Measurements from ENCODE around the gene MEOX2. TPM values are rescaled to one million over a fixed set of nuclear protein-coding genes. Genes with fewer than 3 reads are reported as not detected.

The MEOX2 gene
- total RNA-seq, 2 experiments from 2014 or later, result not detected

DNA sequence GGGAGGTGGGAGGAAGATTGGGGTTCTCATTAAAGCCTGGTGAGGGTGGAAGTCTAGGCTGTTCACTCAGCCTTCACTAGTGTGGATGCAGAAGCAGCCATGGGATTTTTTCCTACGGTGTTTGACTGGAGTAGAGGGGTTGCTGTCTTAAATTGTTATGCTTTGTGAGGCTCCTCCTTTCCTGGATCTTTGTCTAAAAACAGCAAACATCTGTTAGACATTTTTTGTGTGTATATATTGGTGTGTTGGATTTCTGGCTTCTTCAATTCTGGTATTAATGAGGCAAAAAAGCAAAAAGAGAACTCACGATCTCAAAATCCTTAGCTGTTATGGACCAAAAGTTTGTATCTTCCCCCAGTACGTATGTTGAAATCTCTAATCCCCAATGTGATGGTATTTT is 28.2 kb downstream of the MEOX2 start:
- Mint-ChIP-seq H3K4me1 (no peaks in the 10 kb centered on the region), H3K9me3 (peaks cover 10% of the 10 kb centered on the region), H3K4me3 (no peak overlapping the region), H3K27me3 (no peaks in the 10 kb centered on the region), H3K27ac (no peak overlapping the region), H3K36me3 (no peaks in the 10 kb centered on the region)
- no peak for DNase-seq

DNA sequence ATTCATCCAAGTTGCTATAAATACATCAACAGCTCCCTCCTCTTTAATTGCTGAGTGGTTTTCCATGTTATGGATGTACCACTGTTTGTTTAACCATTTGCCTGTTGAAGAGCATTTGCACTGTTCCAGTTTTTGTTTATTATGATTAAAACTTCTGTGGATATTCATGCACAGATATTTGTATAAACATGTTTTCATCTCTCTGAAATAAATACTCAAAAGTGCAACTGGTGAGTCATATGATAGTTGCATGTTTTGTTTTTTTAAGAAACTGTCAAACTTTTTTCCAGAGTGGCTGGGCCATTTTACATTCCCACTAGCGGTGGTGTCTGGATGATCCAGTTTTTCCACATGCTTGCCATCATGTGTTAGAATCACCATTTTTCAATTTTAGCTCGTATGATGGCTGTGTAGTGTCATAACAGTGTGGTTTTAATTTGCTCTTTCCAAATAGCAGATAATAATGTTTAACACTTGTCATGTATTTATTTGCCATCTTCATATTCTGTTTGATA is 33.6 kb downstream of the MEOX2 start:
- H3K27ac Mint-ChIP-seq, result no peak overlapping the region
- no peaks in the 10 kb centered on the region for H3K36me3 Mint-ChIP-seq
- no peak overlapping the region for H3K4me3 Mint-ChIP-seq
- H3K4me1 Mint-ChIP-seq, result no peaks in the 10 kb centered on the region
- peaks cover 9% of the 10 kb centered on the region for H3K9me3 Mint-ChIP-seq
- DNase-seq, result no peak
- no peaks in the 10 kb centered on the region for H3K27me3 Mint-ChIP-seq

- no peak for DNase-seq
- Mint-ChIP-seq H3K4me3 (no peak overlapping the region), H3K9me3 (peaks cover 4% of the 10 kb centered on the region), H3K27ac (no peak overlapping the region), H3K36me3 (no peaks in the 10 kb centered on the region), H3K27me3 (no peaks in the 10 kb centered on the region), H3K4me1 (no peaks in the 10 kb centered on the region)
Observed at GRCh38 chr7:15651693-15652092, 34.8 kb downstream of the MEOX2 start.

GRCh38 chr7:15650787-15651186 is 35.7 kb downstream of the MEOX2 start:
- DNase-seq, result no peak
- no peaks in the 10 kb centered on the region for H3K4me1 Mint-ChIP-seq
- H3K36me3 Mint-ChIP-seq, result no peaks in the 10 kb centered on the region
- no peaks in the 10 kb centered on the region for H3K27me3 Mint-ChIP-seq
- no peak overlapping the region for H3K27ac Mint-ChIP-seq
- no peak overlapping the region for H3K4me3 Mint-ChIP-seq
- H3K9me3 Mint-ChIP-seq, result peaks cover 2% of the 10 kb centered on the region

GRCh38 chr7:15648461-15648961 is 38.0 kb downstream of the MEOX2 start:
- no peaks in the 10 kb centered on the region for H3K27me3 Mint-ChIP-seq
- no peak for DNase-seq
- H3K4me3 Mint-ChIP-seq, result no peak overlapping the region
- H3K4me1 Mint-ChIP-seq, result no peaks in the 10 kb centered on the region
- H3K9me3 Mint-ChIP-seq, result peaks cover 2% of the 10 kb centered on the region
- H3K36me3 Mint-ChIP-seq, result no peaks in the 10 kb centered on the region
- H3K27ac Mint-ChIP-seq, result no peak overlapping the region

DNA sequence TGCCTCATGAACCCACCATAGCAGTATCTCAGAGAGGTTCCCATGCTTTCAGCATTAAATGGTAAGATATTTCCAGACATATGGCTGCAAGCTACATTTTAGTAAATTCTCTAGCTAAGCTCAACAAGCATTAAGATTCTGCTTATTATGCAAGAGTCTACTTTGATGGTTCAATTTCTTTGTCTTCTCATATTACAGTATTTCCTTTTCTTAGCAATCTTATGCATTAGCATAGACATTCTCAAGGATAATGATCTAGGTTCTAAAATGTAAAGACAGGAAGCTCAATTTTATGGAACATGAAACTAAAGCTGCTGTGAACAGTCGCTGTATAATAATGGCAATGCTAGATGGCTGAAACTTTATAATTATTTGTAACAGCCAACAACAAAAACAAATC is 39.2 kb downstream of the MEOX2 start:
- Mint-ChIP-seq H3K4me1 (no peaks in the 10 kb centered on the region), H3K36me3 (no peaks in the 10 kb centered on the region), H3K9me3 (peaks cover 2% of the 10 kb centered on the region), H3K27ac (no peak overlapping the region), H3K27me3 (no peaks in the 10 kb centered on the region), H3K4me3 (no peak overlapping the region)
- DNase-seq, result no peak

DNA sequence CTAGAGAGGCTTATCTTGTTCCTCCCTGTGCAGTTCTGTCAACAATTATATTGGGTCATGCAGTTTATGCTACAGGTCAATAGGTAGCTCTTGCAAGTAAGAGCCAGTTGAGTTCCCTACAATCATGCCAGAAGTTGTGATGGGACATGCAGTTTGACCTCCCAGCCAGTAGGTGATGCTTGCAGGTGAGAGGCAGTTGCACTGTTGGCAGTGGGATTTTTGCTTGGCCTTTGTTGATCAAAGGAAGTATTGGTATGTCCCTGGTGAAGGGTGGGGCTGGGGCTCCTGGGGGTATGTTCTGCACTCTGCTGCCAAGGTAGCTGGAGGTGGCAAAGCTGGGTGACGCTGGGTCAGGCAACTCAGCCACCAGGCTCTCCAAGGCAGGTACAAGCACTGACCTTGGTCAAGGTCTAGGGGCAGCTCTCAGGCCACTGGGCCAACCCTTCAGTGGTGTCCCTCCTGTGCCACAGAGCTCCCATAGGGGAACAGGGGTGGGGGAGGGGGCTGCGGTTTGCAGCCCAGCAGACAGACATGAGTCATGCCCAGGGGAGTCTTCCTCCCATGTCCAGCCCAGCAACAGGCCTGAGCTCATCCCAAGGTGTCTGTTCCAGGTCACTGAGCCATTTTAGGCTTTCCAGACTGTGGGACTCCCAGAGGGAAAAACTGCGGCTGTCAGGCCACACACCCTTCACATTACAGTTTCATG is 43.3 kb downstream of the MEOX2 start:
- no peak for DNase-seq
- no peaks in the 10 kb centered on the region for H3K4me1 Mint-ChIP-seq
- no peaks in the 10 kb centered on the region for H3K36me3 Mint-ChIP-seq
- no peak overlapping the region for H3K4me3 Mint-ChIP-seq
- peaks cover 5% of the 10 kb centered on the region for H3K9me3 Mint-ChIP-seq
- no peaks in the 10 kb centered on the region for H3K27me3 Mint-ChIP-seq
- H3K27ac Mint-ChIP-seq, result no peak overlapping the region

DNA sequence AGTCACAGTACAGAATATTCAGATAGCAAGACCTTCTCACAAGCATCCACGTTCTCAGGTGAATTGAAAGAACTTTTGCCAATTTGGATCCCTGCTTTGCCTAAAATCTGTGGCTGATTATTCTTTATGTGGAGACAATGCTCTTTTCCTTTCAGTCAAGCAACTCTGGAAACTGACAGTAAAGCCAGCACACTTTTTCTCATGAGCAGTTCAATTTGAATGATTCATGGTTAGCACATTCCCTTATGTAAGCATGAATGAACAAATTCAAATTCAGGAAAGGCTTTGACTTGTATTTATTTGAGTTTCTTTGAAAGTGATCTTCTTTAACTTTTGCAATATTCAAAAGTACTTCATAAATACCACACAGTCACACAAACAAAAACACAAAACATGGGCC is 57.6 kb downstream of the MEOX2 start:
- Mint-ChIP-seq H3K27ac (no peak overlapping the region), H3K27me3 (no peaks in the 10 kb centered on the region), H3K9me3 (no peaks in the 10 kb centered on the region), H3K36me3 (no peaks in the 10 kb centered on the region), H3K4me1 (no peaks in the 10 kb centered on the region), H3K4me3 (no peak overlapping the region)
- no peak for DNase-seq

GRCh38 chr7:15626041-15626440 is 60.4 kb downstream of the MEOX2 start:
- no peaks in the 10 kb centered on the region for H3K9me3 Mint-ChIP-seq

DNA sequence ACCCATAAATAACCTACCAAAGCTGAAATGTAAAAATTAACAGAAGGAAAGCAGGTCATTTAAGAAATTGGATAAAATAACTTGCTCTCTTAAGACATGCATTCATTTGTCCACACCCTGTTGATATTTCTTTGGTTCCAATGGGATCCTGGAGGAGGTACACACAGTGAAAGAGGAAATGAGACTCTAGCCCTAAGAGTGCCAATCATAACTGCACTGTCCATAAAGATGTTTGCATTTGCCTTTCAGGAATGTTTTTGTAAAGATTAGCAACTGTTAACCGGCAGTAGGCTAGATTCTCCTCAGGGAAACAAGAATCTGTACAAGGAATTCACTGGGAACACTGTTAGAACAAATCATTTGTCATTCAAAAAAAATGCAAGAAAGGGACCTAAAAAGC is 61.0 kb downstream of the MEOX2 start:
- Mint-ChIP-seq H3K27ac (no peak overlapping the region), H3K27me3 (no peaks in the 10 kb centered on the region), H3K4me3 (no peak overlapping the region), H3K36me3 (no peaks in the 10 kb centered on the region), H3K4me1 (no peaks in the 10 kb centered on the region), H3K9me3 (no peaks in the 10 kb centered on the region)
- DNase-seq, result no peak

More at GRCh38 chr7:15626041-15626440, 60.4 kb downstream of the MEOX2 start:
- DNase-seq, result no peak
- Mint-ChIP-seq H3K27me3 (no peaks in the 10 kb centered on the region), H3K36me3 (no peaks in the 10 kb centered on the region), H3K4me1 (no peaks in the 10 kb centered on the region), H3K27ac (no peak overlapping the region), H3K4me3 (no peak overlapping the region)

DNA sequence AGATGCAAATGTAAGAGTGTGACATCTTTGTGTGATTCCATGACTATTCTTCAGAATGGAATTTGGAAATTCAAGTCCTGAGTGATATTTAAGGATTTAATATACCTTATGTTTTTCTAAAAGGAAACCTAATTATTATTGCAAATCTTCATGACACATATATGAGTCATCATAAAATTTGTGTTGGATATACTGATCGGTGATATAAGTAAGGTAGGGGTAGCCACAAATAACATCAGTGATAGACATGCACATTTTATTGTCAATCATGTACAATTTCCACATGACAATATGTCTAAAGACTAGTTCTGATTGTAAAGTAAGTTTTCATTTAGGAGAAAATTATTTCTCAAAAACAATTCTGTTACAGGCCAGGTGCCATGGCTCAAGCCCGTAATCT is 65.0 kb downstream of the MEOX2 start:
- H3K4me1 Mint-ChIP-seq, result no peaks in the 10 kb centered on the region
- no peaks in the 10 kb centered on the region for H3K9me3 Mint-ChIP-seq
- H3K4me3 Mint-ChIP-seq, result no peak overlapping the region
- no peaks in the 10 kb centered on the region for H3K36me3 Mint-ChIP-seq
- no peak for DNase-seq
- H3K27me3 Mint-ChIP-seq, result no peaks in the 10 kb centered on the region
- H3K27ac Mint-ChIP-seq, result no peak overlapping the region

- Mint-ChIP-seq H3K27ac (no peak overlapping the region), H3K27me3 (no peaks in the 10 kb centered on the region), H3K4me1 (no peaks in the 10 kb centered on the region), H3K4me3 (no peak overlapping the region), H3K9me3 (no peaks in the 10 kb centered on the region), H3K36me3 (no peaks in the 10 kb centered on the region)
- no peak for DNase-seq
Observed at GRCh38 chr7:15620491-15621185, 65.8 kb downstream of the MEOX2 start.

DNA sequence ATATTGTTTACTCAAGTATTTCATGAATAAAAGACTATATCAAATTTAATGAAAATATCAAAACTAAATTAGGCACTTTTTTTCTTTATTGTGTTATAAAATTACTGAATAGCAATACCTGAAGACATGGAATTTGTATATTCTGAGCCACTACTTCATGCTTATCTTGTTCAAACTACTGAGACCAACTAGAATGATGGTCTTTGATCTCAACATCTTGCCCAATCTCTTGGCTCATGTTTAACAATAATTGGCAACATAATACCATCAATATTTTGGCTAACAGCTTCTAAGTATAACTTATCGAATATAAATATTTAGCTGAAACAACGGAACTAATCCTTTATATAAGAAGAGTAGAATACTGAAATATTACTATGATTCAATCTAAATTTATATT is 68.2 kb downstream of the MEOX2 start:
- Mint-ChIP-seq H3K36me3 (no peaks in the 10 kb centered on the region), H3K9me3 (no peaks in the 10 kb centered on the region), H3K4me1 (no peaks in the 10 kb centered on the region), H3K4me3 (no peak overlapping the region), H3K27ac (no peak overlapping the region), H3K27me3 (no peaks in the 10 kb centered on the region)
- DNase-seq, result no peak

DNA sequence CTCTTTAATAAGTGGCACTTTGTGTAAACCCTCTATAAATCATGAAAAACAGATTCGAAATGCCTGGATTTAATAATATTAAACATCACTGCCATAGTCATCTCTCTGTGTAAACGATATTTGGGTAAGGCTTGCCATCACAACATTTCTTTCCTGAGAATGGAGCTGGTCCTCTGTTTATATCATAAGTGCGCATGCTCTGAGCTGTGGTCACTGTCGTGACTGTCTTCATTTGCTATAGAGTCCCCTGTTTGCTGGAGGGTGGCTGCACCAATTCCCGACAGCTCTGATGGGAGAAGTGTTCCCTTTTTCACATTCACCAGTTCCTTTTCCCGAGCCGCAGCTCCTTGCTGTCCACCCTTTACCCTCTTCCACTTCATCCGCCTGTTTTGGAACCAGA is 74.3 kb downstream of the MEOX2 start:
- no peaks in the 10 kb centered on the region for H3K4me1 Mint-ChIP-seq

GRCh38 chr7:15610503-15610902 is 76.0 kb downstream of the MEOX2 start:
- no peak for DNase-seq
- Mint-ChIP-seq H3K27ac (no peak overlapping the region), H3K27me3 (no peaks in the 10 kb centered on the region), H3K36me3 (no peaks in the 10 kb centered on the region), H3K9me3 (no peaks in the 10 kb centered on the region), H3K4me1 (no peaks in the 10 kb centered on the region), H3K4me3 (no peak overlapping the region)

More for the DNA sequence above, 74.3 kb downstream of the MEOX2 start:
- Mint-ChIP-seq H3K9me3 (no peaks in the 10 kb centered on the region), H3K27ac (no peak overlapping the region), H3K27me3 (no peaks in the 10 kb centered on the region), H3K4me3 (no peak overlapping the region), H3K36me3 (no peaks in the 10 kb centered on the region)
- DNase-seq, result no peak

- Mint-ChIP-seq H3K36me3 (no peaks in the 10 kb centered on the region), H3K9me3 (no peaks in the 10 kb centered on the region), H3K27me3 (no peaks in the 10 kb centered on the region), H3K27ac (no peak overlapping the region), H3K4me1 (no peaks in the 10 kb centered on the region), H3K4me3 (no peak overlapping the region)
- no peak for DNase-seq
Observed at GRCh38 chr7:15609287-15609686, 77.2 kb downstream of the MEOX2 start.

Measured in activated naive CD8-positive, alpha-beta T cell treated with anti-CD3 and anti-CD28 coated beads for 36 hours (primary cell).